HepG2 (cell line): ENCODE measurements around the gene GTF2H4. TPM values are rescaled to one million over a fixed set of nuclear protein-coding genes. Genes with fewer than 3 reads are reported as not detected.
A peak's percentile ranks its signal among the peaks of the same experiment; 100 is the strongest.

Source experiments
- EED ChIP-seq: sonication (generic); formaldehyde crosslinking; IDR thresholded peaks from 2 replicates; pipeline ENCODE4 v1.5.0; 2020; ENCODE audit warnings: mild to moderate bottlenecking, missing genetic modification reagents
- ELF3 ChIP-seq: IDR thresholded peaks from 2 replicates; pipeline ENCODE4 v1.6.1; 2016; ENCODE audit warnings: missing genetic modification reagents, missing compliant biosample characterization
- HDAC2 ChIP-seq: sonication (generic); formaldehyde crosslinking; IDR thresholded peaks from 2 replicates; pipeline ENCODE4 v1.4.0; 2020; ENCODE audit warnings: missing genetic modification reagents
- ISX ChIP-seq: sonication (generic); formaldehyde crosslinking; conservative IDR thresholded peaks from 2 replicates; pipeline ENCODE4 v1.5.0; 2020; ENCODE audit warnings: missing genetic modification reagents
- MATR3 ChIP-seq: sonication (generic); formaldehyde crosslinking; IDR thresholded peaks from 2 replicates; pipeline ENCODE4 v1.4.0; 2020; ENCODE audit warnings: missing genetic modification reagents
- SPEN ChIP-seq: sonication (generic); formaldehyde crosslinking; IDR thresholded peaks from 2 replicates; pipeline ENCODE4 v1.5.1; 2020; ENCODE audit warnings: low read depth, mild to moderate bottlenecking, missing genetic modification reagents
- ZFP62 ChIP-seq: sonication (generic); formaldehyde crosslinking; IDR thresholded peaks from 2 replicates; pipeline ENCODE4 v1.4.0; 2020; ENCODE audit warnings: missing genetic modification reagents
- ZNF329 ChIP-seq: sonication (generic); formaldehyde crosslinking; IDR thresholded peaks from 2 replicates; pipeline ENCODE4 v1.9.0; 2021; ENCODE audit warnings: low read depth, mild to moderate bottlenecking, missing genetic modification reagents
- ZNF496 ChIP-seq: sonication (generic); formaldehyde crosslinking; IDR thresholded peaks from 2 replicates; pipeline ENCODE4 v1.8.1; 2023; ENCODE audit warnings: mild to moderate bottlenecking, moderate library complexity, missing genetic modification reagents; ENCODE audit not compliant: insufficient replicate concordance
- ZNF563 ChIP-seq: sonication (generic); formaldehyde crosslinking; IDR thresholded peaks from 2 replicates; pipeline ENCODE4 v1.8.0; 2022; ENCODE audit warnings: mild to moderate bottlenecking, moderate library complexity, missing genetic modification reagents
- polyA plus RNA-seq, 8 experiments: library from polyadenylated mRNA; depleted of rRNA in 3 of 8; stranded (reverse) in 7 of 8; unstranded in 1 of 8; fragments of >200 nt; fragmentation: Illumina TruSeq in 4 of 8; extraction: Trizol in 4 of 8; gene quantifications; 2 replicates each; pipeline versions ENCODE4 v1.2.1 to v1.2.3, GENCODE V29; 2011 to 2016; ENCODE audit warnings: low read depth in 4 of 8, missing spikeins in 1 of 8, mixed read lengths in 1 of 8; ENCODE audit not compliant: insufficient read depth in 1 of 8
- total RNA-seq, 5 experiments: library from RNA; depleted of rRNA; stranded (reverse); fragments of >200 nt; fragmentation: Illumina TruSeq; extraction: Trizol; gene quantifications; 2 replicates each; pipeline ENCODE4 v1.2.3, GENCODE V29; 2016; ENCODE audit warnings: low read depth in 1 of 5
- TF ChIP-seq, protein P1 (sequence below): sonication (generic); formaldehyde crosslinking; IDR thresholded peaks from 2 replicates; pipeline ENCODE4 v1.8.1; 2023; ENCODE audit warnings: missing genetic modification reagents, inconsistent platforms, borderline replicate concordance
- TF ChIP-seq, protein P2 (sequence below): sonication (generic); formaldehyde crosslinking; IDR thresholded peaks from 2 replicates; pipeline ENCODE4 v1.4.0; 2020; ENCODE audit warnings: missing genetic modification reagents, borderline replicate concordance
- TF ChIP-seq, protein P3 (sequence below): sonication (generic); formaldehyde crosslinking; IDR thresholded peaks from 2 replicates; pipeline ENCODE4 v1.4.0; 2020; ENCODE audit warnings: missing genetic modification reagents, borderline replicate concordance
- TF ChIP-seq, protein P4 (sequence below): sonication (generic); formaldehyde crosslinking; IDR thresholded peaks from 2 replicates; pipeline ENCODE4 v1.4.0; 2020; ENCODE audit warnings: missing genetic modification reagents
- TF ChIP-seq, protein P5 (sequence below): sonication (generic); formaldehyde crosslinking; IDR thresholded peaks from 2 replicates; pipeline ENCODE4 v1.8.1; 2023; ENCODE audit warnings: missing genetic modification reagents, mild to moderate bottlenecking, borderline replicate concordance

The GTF2H4 gene
- total and polyA plus RNA-seq, 2 of the 13 experiments (the other 11 are each of a cell fraction or from before 2014, with no cell fraction given), result 15.9 to 49.3 TPM

DNA sequence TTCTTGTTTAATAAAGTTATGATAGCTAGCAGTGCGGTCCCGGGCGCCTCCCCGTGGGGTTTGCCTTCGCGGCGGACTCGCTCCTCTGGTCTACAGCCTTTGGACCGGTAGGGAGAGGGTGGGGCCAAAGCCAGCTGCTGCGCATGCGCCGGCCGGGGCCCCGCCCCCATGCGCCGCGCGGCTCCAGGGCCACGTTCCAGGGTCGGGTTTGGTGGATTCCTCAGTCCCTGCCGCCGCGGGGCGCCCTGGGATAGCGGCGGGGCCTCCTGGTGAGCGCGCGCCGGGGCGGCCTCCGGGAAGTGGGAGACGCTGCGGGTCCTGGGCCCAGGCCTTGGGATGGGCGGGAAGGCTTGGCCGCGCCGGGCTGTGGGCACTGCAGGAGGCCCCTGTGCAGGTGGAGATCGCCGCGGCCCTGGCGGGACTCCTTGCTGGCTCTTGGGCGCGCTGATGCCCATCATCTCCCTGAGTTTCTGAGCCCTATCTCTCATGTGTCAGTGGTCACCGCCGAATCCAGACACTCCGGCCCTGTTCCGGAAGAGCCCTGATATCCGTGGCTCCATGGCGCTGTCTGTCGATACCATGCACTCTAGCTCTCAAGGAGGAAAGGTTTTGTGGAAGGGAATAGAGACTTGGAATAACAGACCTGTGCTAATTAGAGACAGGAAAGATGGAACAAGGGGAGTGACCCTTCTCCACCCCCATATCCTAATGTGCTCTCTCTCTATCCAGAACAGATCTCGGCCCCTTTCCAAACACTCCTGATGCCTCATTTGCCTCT lies 6.3 kb downstream of the GTF2H4 start, which contains the start of gene VARS2 (continued):
- TF ChIP-seq, protein P1, sequence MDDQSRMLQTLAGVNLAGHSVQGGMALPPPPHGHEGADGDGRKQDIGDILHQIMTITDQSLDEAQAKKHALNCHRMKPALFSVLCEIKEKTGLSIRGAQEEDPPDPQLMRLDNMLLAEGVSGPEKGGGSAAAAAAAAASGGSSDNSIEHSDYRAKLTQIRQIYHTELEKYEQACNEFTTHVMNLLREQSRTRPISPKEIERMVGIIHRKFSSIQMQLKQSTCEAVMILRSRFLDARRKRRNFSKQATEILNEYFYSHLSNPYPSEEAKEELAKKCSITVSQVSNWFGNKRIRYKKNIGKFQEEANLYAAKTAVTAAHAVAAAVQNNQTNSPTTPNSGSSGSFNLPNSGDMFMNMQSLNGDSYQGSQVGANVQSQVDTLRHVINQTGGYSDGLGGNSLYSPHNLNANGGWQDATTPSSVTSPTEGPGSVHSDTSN (CRISPR knock-in tag), result 0 out of 2 replicates have a peak, but pooled peaks have one; percentile 59
- TF ChIP-seq, protein P2, sequence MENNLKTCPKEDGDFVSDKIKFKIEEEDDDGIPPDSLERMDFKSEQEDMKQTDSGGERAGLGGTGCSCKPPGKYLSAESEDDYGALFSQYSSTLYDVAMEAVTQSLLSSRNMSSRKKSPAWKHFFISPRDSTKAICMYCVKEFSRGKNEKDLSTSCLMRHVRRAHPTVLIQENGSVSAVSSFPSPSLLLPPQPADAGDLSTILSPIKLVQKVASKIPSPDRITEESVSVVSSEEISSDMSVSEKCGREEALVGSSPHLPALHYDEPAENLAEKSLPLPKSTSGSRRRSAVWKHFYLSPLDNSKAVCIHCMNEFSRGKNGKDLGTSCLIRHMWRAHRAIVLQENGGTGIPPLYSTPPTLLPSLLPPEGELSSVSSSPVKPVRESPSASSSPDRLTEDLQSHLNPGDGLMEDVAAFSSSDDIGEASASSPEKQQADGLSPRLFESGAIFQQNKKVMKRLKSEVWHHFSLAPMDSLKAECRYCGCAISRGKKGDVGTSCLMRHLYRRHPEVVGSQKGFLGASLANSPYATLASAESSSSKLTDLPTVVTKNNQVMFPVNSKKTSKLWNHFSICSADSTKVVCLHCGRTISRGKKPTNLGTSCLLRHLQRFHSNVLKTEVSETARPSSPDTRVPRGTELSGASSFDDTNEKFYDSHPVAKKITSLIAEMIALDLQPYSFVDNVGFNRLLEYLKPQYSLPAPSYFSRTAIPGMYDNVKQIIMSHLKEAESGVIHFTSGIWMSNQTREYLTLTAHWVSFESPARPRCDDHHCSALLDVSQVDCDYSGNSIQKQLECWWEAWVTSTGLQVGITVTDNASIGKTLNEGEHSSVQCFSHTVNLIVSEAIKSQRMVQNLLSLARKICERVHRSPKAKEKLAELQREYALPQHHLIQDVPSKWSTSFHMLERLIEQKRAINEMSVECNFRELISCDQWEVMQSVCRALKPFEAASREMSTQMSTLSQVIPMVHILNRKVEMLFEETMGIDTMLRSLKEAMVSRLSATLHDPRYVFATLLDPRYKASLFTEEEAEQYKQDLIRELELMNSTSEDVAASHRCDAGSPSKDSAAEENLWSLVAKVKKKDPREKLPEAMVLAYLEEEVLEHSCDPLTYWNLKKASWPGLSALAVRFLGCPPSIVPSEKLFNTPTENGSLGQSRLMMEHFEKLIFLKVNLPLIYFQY (CRISPR knock-in tag), result peak; percentile 90
- TF ChIP-seq MATR3, result no peak
- TF ChIP-seq HDAC2, result peak; percentile 77
- no peak for TF ChIP-seq EED
- TF ChIP-seq ELF3 (CRISPR knock-in tag), result peak; percentile 94
- no peak for TF ChIP-seq ZNF496
- TF ChIP-seq, protein P3, sequence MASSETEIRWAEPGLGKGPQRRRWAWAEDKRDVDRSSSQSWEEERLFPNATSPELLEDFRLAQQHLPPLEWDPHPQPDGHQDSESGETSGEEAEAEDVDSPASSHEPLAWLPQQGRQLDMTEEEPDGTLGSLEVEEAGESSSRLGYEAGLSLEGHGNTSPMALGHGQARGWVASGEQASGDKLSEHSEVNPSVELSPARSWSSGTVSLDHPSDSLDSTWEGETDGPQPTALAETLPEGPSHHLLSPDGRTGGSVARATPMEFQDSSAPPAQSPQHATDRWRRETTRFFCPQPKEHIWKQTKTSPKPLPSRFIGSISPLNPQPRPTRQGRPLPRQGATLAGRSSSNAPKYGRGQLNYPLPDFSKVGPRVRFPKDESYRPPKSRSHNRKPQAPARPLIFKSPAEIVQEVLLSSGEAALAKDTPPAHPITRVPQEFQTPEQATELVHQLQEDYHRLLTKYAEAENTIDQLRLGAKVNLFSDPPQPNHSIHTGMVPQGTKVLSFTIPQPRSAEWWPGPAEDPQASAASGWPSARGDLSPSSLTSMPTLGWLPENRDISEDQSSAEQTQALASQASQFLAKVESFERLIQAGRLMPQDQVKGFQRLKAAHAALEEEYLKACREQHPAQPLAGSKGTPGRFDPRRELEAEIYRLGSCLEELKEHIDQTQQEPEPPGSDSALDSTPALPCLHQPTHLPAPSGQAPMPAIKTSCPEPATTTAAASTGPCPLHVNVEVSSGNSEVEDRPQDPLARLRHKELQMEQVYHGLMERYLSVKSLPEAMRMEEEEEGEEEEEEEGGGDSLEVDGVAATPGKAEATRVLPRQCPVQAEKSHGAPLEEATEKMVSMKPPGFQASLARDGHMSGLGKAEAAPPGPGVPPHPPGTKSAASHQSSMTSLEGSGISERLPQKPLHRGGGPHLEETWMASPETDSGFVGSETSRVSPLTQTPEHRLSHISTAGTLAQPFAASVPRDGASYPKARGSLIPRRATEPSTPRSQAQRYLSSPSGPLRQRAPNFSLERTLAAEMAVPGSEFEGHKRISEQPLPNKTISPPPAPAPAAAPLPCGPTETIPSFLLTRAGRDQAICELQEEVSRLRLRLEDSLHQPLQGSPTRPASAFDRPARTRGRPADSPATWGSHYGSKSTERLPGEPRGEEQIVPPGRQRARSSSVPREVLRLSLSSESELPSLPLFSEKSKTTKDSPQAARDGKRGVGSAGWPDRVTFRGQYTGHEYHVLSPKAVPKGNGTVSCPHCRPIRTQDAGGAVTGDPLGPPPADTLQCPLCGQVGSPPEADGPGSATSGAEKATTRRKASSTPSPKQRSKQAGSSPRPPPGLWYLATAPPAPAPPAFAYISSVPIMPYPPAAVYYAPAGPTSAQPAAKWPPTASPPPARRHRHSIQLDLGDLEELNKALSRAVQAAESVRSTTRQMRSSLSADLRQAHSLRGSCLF, result peak; percentile 82; the same call in 1 of the 2 replicates
- TF ChIP-seq, protein P4, sequence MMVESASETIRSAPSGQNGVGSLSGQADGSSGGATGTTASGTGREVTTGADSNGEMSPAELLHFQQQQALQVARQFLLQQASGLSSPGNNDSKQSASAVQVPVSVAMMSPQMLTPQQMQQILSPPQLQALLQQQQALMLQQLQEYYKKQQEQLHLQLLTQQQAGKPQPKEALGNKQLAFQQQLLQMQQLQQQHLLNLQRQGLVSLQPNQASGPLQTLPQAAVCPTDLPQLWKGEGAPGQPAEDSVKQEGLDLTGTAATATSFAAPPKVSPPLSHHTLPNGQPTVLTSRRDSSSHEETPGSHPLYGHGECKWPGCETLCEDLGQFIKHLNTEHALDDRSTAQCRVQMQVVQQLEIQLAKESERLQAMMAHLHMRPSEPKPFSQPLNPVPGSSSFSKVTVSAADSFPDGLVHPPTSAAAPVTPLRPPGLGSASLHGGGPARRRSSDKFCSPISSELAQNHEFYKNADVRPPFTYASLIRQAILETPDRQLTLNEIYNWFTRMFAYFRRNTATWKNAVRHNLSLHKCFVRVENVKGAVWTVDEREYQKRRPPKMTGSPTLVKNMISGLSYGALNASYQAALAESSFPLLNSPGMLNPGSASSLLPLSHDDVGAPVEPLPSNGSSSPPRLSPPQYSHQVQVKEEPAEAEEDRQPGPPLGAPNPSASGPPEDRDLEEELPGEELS (CRISPR knock-in tag), result no peak; the same call in 1 of the 2 replicates
- peak; percentile 100 for TF ChIP-seq SPEN
- TF ChIP-seq ISX, result no peak
- TF ChIP-seq ZFP62 (CRISPR knock-in tag), result no peak
- TF ChIP-seq ZNF563 (CRISPR knock-in tag), result peak; percentile 90
- TF ChIP-seq, protein P5, sequence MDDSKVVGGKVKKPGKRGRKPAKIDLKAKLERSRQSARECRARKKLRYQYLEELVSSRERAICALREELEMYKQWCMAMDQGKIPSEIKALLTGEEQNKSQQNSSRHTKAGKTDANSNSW (CRISPR knock-in tag), result peak; percentile 93
- TF ChIP-seq ZNF329, result no peak; the same call in 1 of the 2 replicates
